Measurements from ENCODE around the gene ANTXR2.

GRCh38 chr4:79964020-79964399 is 109.0 kb downstream of the ANTXR2 start:
- TF ChIP-seq POLR2A (IDR thresholded peaks at IDR 0.05; ENCODE audit: extremely low read depth, insufficient read length) (no peak), CTCF (IDR thresholded peaks at IDR 0.05; ENCODE audit: low read depth, low read length) (no peak), MAX (IDR thresholded peaks at IDR 0.05; ENCODE audit: low read depth, low read length) (no peak), MYC (IDR thresholded peaks at IDR 0.05; ENCODE audit: low read depth, low read length) (no peak)
